Spleen (tissue), 11 donors: ENCODE measurements around the gene MAP3K2. TPM values are rescaled to one million over a fixed set of nuclear protein-coding genes. Genes with fewer than 3 reads are reported as not detected.

Experiments
- DNase-seq: peaks from one replicate; pipeline ENCODE4 v3.0.0-alpha.2; 2020
- H3K27ac ChIP-seq, 8 donors: fragments of 200-600 bp; sonication (generic) in 7 of 8; 1 replicate in 4 of 8; 2 replicates in 4 of 8; pipeline versions ENCODE4 v1.5.0 to v1.8.0; 2016 to 2021; ENCODE audit warnings: inconsistent platforms in 4 of 8, mild to moderate bottlenecking in 4 of 8, moderate library complexity in 1 of 8
- H3K27me3 ChIP-seq, 7 donors: fragments of 200-600 bp; sonication (generic) in 6 of 7; replicated peaks in 1 of 7; 1 replicate in 4 of 7; 2 replicates in 3 of 7; pipeline versions ENCODE4 v1.5.0 to v1.8.0; 2016 to 2021; ENCODE audit warnings: inconsistent platforms in 3 of 7, mild to moderate bottlenecking in 1 of 7
- H3K36me3 ChIP-seq, 6 donors: fragments of 200-600 bp; sonication (generic) in 5 of 6; 1 replicate in 4 of 6; 2 replicates in 2 of 6; pipeline versions ENCODE4 v1.5.0 to v1.8.0; 2016 to 2021; ENCODE audit warnings: inconsistent platforms in 2 of 6
- H3K4me1 ChIP-seq, 6 donors: fragments of 200-600 bp; sonication (generic) in 5 of 6; 1 replicate in 3 of 6; 2 replicates in 3 of 6; pipeline versions ENCODE4 v1.5.0 to v1.8.0; 2016 to 2021; ENCODE audit warnings: inconsistent platforms in 3 of 6
- H3K4me3 ChIP-seq, 8 donors: fragments of 200-600 bp; sonication (generic) in 7 of 8; 1 replicate in 4 of 8; 2 replicates in 4 of 8; pipeline versions ENCODE4 v1.5.0 to v1.8.0; 2016 to 2021; ENCODE audit warnings: inconsistent platforms in 4 of 8, mild to moderate bottlenecking in 4 of 8, moderate library complexity in 2 of 8
- H3K9me3 ChIP-seq, 8 donors: fragments of 200-600 bp; sonication (generic) in 7 of 8; 1 replicate in 4 of 8; 2 replicates in 4 of 8; pipeline versions ENCODE4 v1.5.0 to v1.8.0; 2016 to 2021; ENCODE audit warnings: inconsistent platforms in 4 of 8
- POLR2A ChIP-seq, 3 donors: fragments of 450-650 bp; IDR thresholded peaks; one replicate each; pipeline ENCODE4 v1.5.1; 2017; ENCODE audit warnings: antibody characterized with exemption in 3 of 3, mild to moderate bottlenecking in 1 of 3
- POLR2AphosphoS5 ChIP-seq, 3 donors: sonication (generic); formaldehyde crosslinking; IDR thresholded peaks; one replicate each; pipeline ENCODE4 v1.5.1; 2017; ENCODE audit warnings: antibody characterized with exemption in 3 of 3
- WGBS, 5 donors: extraction: QIAGEN DNeasy Blood & Tissue Kit in 3 of 5; methylation state at CpG; one replicate each; pipeline versions ENCODE4 v1.1.5 to v1.1.7; 2013 to 2018; 5-methylcytosine and 5-hydroxymethylcytosine counted together
- intact Hi-C: fragments of 100-400 bp; cut with DNase I; formaldehyde crosslinking; loops from one replicate; pipeline ENCODE4 v1.15.0; 2023; ENCODE audit warnings: low total_unique reads
- polyA plus RNA-seq, 3 donors: library from polyadenylated mRNA; stranded (reverse); fragments of 200-250 nt; gene quantifications; one replicate each; pipeline ENCODE4 v1.2.1, GENCODE V29; 2013
- total RNA-seq, 7 donors: library from RNA; depleted of rRNA in 3 of 7; stranded (reverse); fragments of >200 nt in 3 of 7; fragmentation: NEBNext Ultra II Directional in 4 of 7; extraction: Animal tissue kit (Norgen Biotek cat#: 25700) in 4 of 7; gene quantifications; one replicate each; pipeline versions ENCODE4 v1.1.0 to v1.2.1, GENCODE V29; 2016 to 2021
- TF ChIP-seq, protein P1 (sequence below), 11 experiments: fragments of 200-600 bp in 7 of 11; fragments of 450-650 bp in 4 of 11; sonication (generic) in 4 of 11; IDR thresholded peaks in 8 of 11; conservative IDR thresholded peaks in 3 of 11; 1 replicate in 7 of 11; 2 replicates in 4 of 11; pipeline versions ENCODE4 v1.4.0 to v1.8.0; 2016 to 2021; ENCODE audit warnings: antibody characterized with exemption in 11 of 11, inconsistent platforms in 4 of 11, mild to moderate bottlenecking in 1 of 11
- donor health status: healthy with polysubstance abuse.
- donor health status: DM: no; HTN: no; CAD: no; lungs with moderate emphysema.
- donor health status: DM: no; HTN: no; CAD: no.
- donor health status: Bipolar disorder and iron deficiency.
- donor health status: healthy.
- donor health status: DM: no; HTN: no; CAD: no.
- donor health status: DM: yes; HTN: yes; CAD: no.

The MAP3K2 gene
- total and polyA plus RNA-seq, 10 donors = 6.5 to 83.9 (median 63.0) TPM

GRCh38 chr2:127277028-127277427 lies 110.7 kb downstream of the MAP3K2 start:
- no peaks in the 10 kb centered on the region for H3K27me3 ChIP-seq
- intact Hi-C loops = no loop called here
- TF ChIP-seq, protein P1, sequence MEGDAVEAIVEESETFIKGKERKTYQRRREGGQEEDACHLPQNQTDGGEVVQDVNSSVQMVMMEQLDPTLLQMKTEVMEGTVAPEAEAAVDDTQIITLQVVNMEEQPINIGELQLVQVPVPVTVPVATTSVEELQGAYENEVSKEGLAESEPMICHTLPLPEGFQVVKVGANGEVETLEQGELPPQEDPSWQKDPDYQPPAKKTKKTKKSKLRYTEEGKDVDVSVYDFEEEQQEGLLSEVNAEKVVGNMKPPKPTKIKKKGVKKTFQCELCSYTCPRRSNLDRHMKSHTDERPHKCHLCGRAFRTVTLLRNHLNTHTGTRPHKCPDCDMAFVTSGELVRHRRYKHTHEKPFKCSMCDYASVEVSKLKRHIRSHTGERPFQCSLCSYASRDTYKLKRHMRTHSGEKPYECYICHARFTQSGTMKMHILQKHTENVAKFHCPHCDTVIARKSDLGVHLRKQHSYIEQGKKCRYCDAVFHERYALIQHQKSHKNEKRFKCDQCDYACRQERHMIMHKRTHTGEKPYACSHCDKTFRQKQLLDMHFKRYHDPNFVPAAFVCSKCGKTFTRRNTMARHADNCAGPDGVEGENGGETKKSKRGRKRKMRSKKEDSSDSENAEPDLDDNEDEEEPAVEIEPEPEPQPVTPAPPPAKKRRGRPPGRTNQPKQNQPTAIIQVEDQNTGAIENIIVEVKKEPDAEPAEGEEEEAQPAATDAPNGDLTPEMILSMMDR (IDR thresholded peaks at IDR 0.05 in 8 of 11, conservative IDR thresholded peaks at IDR 0.05 in 3 of 11) = no peak
- TF ChIP-seq POLR2A (IDR thresholded peaks at IDR 0.05) (no peak), POLR2AphosphoS5 (IDR thresholded peaks at IDR 0.05) (no peak)
- WGBS, 5 donors = 82 to 93% (median 88%) methylated on average over 2 of the region's 2 CpGs
- peaks cover 0 to 12% (median 2%) of the 10 kb centered on the region in 6 donors for H3K4me1 ChIP-seq
- DNase-seq = no peak
- H3K4me3 ChIP-seq = no peak overlapping the region
- peaks cover 5 to 100% (median 91%) of the 10 kb centered on the region in 6 donors for H3K36me3 ChIP-seq
- H3K27ac ChIP-seq = no peak overlapping the region
- H3K9me3 ChIP-seq = no peaks in the 10 kb centered on the region

DNA sequence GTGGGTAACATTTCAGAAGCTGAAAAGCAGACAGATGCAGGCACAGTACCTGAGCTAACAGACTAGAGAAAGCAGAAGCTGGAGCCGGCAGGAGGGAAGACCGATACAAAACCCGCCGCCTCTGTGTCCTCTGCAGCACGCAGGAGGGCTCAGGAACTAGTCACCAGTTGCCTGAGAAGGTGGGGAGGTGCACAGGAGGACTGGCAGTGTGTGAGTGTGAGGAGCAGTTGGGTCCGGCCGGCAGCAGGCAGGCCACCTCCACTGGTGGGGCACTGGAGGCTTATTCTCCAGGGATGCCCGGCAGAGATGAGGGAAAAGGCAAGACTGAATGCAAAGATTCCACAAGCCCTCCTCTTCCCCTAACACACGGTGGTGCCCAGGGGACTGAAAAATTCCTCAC lies 112.0 kb downstream of the MAP3K2 start:
- TF ChIP-seq, protein P1 (IDR thresholded peaks at IDR 0.05 in 8 of 11, conservative IDR thresholded peaks at IDR 0.05 in 3 of 11) = no peak
- no peak for TF ChIP-seq POLR2AphosphoS5 (IDR thresholded peaks at IDR 0.05)
- no peak for TF ChIP-seq POLR2A (IDR thresholded peaks at IDR 0.05)
- Histone ChIP-seq H3K9me3 (no peaks in the 10 kb centered on the region), H3K36me3 (peaks cover 5 to 100% (median 97%) of the 10 kb centered on the region in 6 donors), H3K27ac (no peak overlapping the region), H3K27me3 (no peaks in the 10 kb centered on the region), H3K4me3 (no peak overlapping the region), H3K4me1 (peaks cover 0 to 12% (median 2%) of the 10 kb centered on the region in 6 donors)
- DNase-seq = no peak
- intact Hi-C loops = no loop called here
- 88 to 97% (median 91%) methylated on average over 9 of the region's 9 CpGs for WGBS, 5 donors

DNA sequence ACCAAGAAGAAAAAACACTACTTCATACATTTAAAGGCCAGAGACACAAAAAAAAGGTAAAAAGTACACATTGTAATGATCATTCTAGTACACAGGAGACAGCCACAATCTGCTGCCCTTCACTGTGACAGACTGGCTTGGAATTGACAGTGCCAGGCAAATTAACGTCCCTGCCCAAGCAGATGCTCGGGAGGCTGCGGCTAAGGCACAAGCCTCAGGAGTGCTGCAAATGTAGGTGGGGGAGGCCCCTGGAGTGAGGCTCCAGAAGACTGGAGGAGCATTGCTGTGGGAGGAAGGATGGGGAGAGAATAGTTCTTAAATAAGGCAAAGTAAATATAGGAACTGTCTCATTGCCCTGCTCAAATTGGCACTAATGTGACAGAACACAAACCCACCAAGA lies 112.4 kb downstream of the MAP3K2 start:
- intact Hi-C loops = no loop called here
- H3K4me3 ChIP-seq = no peak overlapping the region
- TF ChIP-seq POLR2AphosphoS5 (IDR thresholded peaks at IDR 0.05) (no peak), POLR2A (IDR thresholded peaks at IDR 0.05) (no peak)
- TF ChIP-seq, protein P1 (IDR thresholded peaks at IDR 0.05 in 8 of 11, conservative IDR thresholded peaks at IDR 0.05 in 3 of 11) = no peak
- no peak for DNase-seq
- no peaks in the 10 kb centered on the region for H3K9me3 ChIP-seq
- no peaks in the 10 kb centered on the region for H3K27me3 ChIP-seq
- H3K4me1 ChIP-seq = peaks cover 0 to 10% (median 2%) of the 10 kb centered on the region in 6 donors
- H3K36me3 ChIP-seq = peaks cover 5 to 100% (median 97%) of the 10 kb centered on the region in 6 donors
- 88 to 98% (median 92%) methylated on average over 3 of the region's 3 CpGs for WGBS, 5 donors
- H3K27ac ChIP-seq = no peak overlapping the region

- TF ChIP-seq POLR2AphosphoS5 (IDR thresholded peaks at IDR 0.05) (no peak), POLR2A (IDR thresholded peaks at IDR 0.05) (no peak)
- TF ChIP-seq, protein P1 (IDR thresholded peaks at IDR 0.05 in 8 of 11, conservative IDR thresholded peaks at IDR 0.05 in 3 of 11) = no peak
- 94 to 97% (median 96%) methylated on average over 4 to 5 of the region's 5 CpGs for WGBS, 5 donors
- H3K4me1 ChIP-seq = no peaks in the 10 kb centered on the region
- no peak overlapping the region for H3K4me3 ChIP-seq
- H3K27me3 ChIP-seq = no peaks in the 10 kb centered on the region
- intact Hi-C loops = no loop called here
- no peaks in the 10 kb centered on the region for H3K9me3 ChIP-seq
- peaks cover 10 to 99% (median 89%) of the 10 kb centered on the region in 6 donors for H3K36me3 ChIP-seq
- DNase-seq = no peak
- H3K27ac ChIP-seq = no peak overlapping the region
Observed at GRCh38 chr2:127270663-127271062, 117.1 kb downstream of the MAP3K2 start.
